Stimulated activated CD8-positive, alpha-beta memory T cell treated with anti-CD3 and anti-CD28 coated beads, Interleukin-4, amount 100 ng/mL, for 1 hour (primary cell): ENCODE results near the gene LRP5.
"Not testable (repeated sequence)": the region's sequence is repeated elsewhere in the genome, so short reads cannot be mapped to it uniquely, and the experiment has no call there.

Experiments used
- DNase-seq, 2 donors: peaks; one replicate each; pipeline ENCODE4 v3.0.0-alpha.2; 2020; ENCODE audit warnings: low read depth in 2 of 2, low spot score in 1 of 2

The LRP5 gene

DNA sequence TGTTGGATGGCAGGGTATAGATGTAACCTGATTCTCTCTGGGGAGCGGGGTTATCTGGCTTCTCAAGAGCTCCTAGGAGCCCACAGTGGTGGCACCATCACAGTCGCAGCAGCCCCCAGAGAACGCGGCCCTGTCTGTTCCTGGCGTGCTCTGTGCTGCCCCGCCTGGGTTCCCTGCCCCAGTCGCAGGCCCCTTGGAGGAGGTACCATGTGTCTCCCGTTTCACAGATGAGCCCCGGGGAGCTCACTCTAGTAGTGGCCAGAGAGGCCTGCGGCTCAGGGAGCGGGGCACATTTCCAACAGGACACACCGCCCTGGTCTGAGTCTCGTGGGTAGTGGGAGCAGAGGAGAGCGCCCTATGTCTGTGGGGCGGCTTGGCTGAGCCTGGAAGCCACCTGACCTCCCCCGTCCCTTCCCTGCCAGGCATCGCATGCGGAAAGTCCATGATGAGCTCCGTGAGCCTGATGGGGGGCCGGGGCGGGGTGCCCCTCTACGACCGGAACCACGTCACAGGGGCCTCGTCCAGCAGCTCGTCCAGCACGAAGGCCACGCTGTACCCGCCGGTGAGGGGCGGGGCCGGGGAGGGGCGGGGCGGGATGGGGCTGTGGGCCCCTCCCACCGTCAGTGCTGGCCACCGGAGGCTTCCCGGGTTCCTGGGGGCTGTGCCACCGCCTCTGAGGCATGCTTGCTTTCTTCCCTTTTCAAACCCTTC is 127.1 kb downstream of the LRP5 start:
- DNase-seq, result no peak

GRCh38 chr11:68440224-68440623 is 127.8 kb downstream of the LRP5 start:
- no peak for DNase-seq

GRCh38 chr11:68441466-68442230 is 129.3 kb downstream of the LRP5 start:
- DNase-seq, result no peak

GRCh38 chr11:68442433-68442832 is 130.0 kb downstream of the LRP5 start:
- no peak for DNase-seq

GRCh38 chr11:68444566-68444965 is 132.2 kb downstream of the LRP5 start:
- DNase-seq, result no peak

- no peak for DNase-seq
Observed at GRCh38 chr11:68445531-68446035, 133.2 kb downstream of the LRP5 start.

DNA sequence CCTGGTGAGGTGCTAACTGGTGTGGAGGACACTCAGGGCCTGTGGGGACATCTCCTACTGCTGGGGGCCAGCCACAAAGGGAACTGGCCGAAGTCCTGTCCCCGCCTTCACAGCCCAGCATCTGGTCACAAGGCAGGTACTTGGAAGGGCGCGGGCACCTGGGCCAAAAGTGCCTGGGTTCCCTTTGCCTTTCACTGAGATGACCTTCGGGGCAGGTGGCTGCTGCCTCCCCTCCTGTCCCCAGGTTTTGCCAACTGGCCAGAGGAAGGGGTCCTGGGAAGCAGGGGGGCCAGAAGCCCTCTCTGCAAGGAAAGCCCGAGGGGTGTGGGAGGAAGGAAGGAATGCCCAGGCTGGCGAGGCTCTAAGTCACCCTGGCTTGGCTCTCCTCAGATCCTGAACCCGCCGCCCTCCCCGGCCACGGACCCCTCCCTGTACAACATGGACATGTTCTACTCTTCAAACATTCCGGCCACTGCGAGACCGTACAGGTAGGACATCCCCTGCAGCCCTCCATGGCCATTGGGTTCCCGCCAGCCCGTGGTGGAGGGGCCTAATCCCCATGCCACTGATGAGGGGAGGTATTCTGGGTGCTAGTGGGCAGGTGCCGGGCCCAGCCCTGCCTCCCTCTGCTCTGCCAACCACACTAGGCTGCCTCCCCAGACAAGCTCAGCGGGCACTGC is 133.8 kb downstream of the LRP5 start:
- no peak for DNase-seq

DNA sequence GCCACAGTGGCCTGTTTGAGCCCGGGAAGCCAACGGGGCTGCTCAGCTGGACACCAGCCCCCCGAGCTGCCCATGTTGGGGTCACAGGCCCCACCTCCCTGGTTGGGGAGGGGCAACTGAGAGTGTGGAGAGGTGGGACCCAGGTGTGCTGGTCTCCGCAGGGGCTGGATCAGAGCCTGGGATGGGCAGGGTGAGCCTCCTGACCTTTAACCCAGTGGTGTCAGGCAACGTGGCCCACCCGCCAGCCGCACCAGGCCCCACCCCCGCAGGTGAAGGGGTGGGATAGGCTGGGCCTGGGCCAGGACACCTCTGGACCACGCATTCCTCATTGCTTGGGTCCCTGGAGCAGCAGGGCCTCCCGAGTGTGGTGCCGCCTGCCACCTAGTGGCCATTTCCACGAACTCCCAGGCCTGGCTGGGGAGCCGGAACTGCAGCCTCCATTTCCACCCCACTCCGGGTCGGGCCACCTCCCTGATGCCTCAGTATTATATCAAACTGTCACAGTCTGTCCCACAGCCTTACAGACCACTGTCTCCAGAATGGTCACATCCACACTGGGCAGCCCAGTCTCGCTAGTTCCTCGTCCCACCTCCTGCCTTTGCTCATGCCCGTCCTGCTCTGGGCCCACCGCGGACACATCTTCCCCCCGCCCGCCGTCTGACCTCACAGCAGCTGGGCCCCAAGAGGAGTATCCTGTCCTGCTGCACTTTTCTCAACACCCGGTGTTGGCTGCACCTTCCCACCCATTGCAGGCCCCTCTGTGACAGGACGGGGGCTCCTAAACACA is 134.8 kb downstream of the LRP5 start:
- peak; percentile 49 for DNase-seq

DNA sequence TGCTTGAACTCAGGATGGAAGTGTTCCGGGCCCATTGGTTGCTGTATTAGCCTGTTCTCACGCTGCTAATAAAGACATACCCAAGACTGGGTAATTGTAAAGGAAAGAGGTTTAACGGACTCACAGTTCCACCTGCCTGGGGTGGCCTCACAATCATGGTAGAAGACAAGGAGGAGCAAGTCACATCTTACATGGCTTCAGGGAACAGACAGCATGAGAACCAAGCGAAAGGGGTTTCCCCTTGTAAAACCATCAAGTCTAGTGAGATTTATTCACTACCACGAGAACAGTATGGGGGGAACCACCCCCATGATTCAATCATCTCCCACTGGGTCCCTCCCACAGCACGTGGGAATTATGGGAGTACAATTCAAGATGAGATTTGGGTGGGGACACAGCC is 135.5 kb downstream of the LRP5 start:
- DNase-seq, result not testable (repeated sequence)

- DNase-seq, result no peak
Observed at GRCh38 chr11:68448604-68449011, 136.2 kb downstream of the LRP5 start.

DNA sequence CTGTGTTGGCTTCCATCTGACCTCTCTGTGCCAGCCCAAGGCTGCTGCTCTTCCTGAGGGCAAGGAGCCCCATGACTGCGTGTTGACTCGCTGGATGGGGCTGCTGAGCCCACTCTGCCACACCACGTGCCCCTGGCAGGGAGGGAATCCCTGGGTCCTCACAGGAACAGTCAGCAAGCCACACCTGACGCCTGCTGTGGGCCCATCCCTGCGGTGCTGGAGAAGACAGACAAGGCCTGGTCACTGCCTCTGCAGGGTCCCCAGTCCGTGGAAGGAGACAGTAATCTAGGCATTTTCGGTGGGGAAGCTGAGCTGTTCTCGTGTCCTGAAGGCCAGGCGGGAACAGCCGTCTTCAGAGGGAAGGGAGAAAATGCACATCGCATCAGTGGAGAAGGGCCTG is 137.6 kb downstream of the LRP5 start:
- no peak for DNase-seq

- no peak for DNase-seq
Observed at GRCh38 chr11:68450711-68451110, 138.3 kb downstream of the LRP5 start.

DNA sequence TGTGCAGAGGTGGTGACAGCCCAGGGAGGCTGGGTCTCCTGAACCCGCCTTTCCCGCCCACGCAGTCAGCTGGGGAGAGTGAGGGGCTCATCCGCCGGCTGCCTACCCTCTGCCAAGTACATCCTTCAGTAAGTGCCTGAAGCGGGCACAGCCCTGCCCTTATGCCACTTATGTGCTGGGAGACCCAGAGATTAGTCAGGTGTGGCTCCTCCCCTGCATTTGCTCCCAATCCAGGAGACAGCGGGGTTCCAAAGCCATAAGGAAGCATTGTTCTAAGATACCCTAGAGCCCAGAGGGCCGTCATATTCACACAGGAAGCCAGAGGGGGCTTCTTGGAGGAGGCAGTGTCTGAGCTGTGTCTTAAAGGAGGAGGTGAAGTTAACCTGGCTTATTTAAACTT is 142.4 kb downstream of the LRP5 start:
- DNase-seq, result no peak

DNA sequence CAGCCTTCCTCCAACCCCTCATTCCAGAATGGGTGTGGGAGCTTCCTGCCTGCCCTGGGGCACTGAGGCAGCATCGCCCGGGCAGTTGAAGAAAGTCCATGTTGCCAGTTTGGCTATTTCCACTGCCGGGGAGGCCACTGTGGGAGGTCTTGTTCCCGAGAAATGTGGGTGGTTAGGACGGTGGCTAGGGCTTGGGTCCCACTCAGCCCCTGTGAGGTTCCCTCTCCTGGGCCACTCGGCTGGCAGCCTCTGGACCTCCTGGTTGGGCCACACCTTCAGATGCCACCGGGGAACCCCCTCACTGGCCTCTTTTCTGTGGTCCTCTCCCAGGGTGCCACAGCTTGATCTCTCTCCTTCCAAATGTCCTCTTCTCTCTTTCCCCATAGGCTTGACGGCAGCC is 143.1 kb downstream of the LRP5 start:
- DNase-seq, result no peak

DNA sequence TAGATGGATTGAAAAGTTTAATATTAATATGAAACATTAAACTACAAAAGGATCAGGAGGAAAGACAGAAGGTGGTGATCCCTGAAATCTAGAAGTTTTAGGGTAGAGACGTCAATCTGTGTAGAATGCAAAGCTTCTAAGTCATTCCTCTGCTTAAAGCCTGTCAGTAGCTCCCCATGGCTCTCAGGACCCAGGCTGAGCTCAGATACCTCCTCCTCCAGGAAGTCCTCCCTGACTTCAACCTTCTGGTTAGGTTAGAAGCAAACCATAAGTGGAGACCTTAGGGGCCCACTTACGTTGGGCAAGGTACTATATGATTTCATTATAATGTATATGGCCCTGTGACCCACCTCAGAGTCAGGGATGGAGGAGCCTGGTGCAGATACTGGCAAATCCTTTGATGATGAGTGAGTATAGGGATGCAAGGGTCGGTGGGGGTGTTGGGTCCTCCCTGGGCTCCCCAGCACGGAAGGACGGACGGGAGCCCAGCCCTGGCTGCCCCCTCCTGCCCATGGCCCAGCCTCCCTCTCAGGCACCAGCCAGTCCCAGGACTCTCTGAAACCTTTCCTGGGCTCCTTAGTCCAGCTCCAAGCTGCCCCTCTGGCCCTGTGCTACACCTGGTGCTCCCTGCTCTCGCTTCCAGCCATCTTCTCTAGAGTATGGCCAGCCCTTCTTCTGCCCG is 145.0 kb downstream of the LRP5 start:
- no peak for DNase-seq

- no peak for DNase-seq
Observed at GRCh38 chr11:68457898-68458249, 145.5 kb downstream of the LRP5 start.

DNA sequence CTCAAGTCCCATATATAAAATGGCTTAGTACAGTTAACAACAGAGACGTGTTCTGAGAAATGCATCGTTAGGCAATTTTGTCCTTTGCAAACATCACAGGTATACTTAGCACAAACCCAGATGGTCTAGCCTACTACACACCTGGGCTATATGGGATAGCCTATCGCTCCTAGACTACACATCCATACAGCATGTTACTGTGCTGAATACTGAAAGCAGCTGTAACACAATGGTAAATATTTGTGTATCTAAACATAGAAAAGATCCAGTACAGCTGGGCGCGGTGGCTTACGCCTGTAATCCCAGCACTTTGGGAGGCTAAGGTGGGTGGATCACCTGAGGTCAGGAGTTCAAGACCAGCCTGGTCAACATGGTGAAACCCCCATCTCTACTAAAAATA is 145.9 kb downstream of the LRP5 start:
- DNase-seq, result not testable (repeated sequence)

GRCh38 chr11:68459886-68460740 is 147.7 kb downstream of the LRP5 start:
- DNase-seq, result peak; percentile 87 to 92

DNA sequence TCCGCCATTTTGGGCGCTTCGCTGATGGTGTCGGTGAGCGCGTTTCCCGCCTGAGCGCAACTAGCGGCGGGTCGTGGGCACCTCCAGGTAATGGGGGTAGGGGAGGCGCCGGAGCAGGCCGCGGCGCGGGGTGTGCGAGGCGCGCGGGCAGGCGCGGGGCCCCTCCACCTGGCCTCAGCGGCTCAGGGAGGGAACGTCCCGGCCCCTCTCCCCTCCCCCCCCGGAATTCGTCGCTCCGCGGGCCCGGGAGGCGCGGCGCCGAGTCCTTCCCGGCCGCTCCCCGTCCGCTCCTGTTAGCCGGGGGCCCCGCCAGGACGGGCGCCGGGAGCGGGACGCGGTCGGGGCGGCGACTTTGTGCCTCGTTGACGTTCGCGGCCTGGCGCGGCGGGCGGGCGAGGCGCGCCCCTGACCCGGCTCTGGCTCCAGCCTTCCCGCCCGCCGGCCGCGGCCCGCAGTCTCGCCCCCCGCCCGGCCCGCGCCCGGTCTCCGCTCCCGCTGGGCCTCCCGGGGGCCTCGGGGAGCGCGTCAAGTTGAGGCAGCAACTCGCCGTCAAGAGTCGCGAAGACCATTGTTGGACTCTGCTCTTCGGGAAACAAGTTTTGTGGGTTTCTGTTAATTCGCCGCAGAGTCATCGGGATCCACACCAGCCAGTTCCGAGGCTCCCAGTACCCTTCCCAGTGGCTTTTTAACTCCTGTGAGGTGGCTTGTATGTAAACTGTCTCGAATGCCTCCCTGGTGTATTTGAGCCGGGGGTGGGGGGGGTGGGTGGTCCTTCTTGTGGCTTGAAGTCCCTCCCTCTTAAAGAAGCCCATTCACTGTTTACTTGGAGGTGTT is 148.6 kb downstream of the LRP5 start, which contains the start of gene PPP6R3:
PPP6R3 (plus strand) TSS at position 12 of the 834 bp plus-strand sequence. CDS start 76,913 bp downstream, outside the sequence.
- no peak for DNase-seq
